Fibroblast of skin of back (primary cell): ENCODE measurements around the gene CASKIN1.

ENCODE experiments used
- DNase-seq: peaks from one replicate; pipeline ENCODE4 v3.0.0-alpha.2; 2013

CASKIN1 gene

DNA sequence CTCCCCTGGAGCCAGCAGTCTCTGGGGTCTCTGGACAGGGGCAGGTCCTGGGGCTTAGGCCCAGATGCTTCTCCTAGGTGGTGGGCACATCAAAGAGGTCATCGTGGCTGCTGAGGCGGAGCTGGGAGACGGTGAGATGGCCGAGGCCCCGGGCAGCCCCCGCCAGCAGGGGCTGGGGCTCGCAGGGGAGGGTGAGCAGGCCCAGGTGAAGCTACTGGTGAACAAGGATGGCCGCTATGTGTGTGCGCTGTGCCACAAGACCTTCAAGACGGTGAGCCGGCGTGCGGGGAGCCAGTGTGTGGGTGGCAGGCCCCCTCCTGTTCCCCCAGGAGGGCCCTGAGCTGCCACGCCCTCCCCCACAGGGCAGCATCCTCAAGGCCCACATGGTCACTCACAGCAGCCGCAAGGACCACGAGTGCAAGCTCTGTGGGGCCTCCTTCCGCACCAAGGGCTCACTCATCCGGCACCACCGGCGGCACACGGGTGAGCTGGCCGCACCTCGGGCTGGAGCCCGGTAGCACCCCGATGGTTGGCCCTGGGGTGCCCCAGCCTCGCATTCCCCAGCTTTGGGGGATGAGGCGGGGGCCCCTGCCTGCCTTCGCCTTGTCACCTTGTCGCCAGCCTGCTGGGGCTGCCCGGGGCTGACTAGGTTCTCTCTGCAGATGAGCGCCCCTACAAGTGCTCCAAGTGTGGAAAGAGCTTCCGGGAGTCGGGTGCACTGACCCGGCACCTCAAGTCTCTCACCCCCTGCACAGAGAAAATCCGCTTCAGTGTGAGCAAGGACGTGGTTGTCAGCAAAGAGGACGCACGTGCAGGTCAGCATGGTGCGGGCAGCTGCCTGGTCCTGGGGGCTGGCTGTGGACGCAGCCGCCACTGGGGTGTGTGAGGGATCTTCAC, 35.9 kb upstream of the CASKIN1 start:
- DNase-seq, result no peak

- DNase-seq, result no peak
These were observed 34.9 kb upstream of the CASKIN1 start for GRCh38 chr16:2231016-2231931.

- DNase-seq, result no peak
These were observed 34.0 kb upstream of the CASKIN1 start for GRCh38 chr16:2230376-2230775.

DNA sequence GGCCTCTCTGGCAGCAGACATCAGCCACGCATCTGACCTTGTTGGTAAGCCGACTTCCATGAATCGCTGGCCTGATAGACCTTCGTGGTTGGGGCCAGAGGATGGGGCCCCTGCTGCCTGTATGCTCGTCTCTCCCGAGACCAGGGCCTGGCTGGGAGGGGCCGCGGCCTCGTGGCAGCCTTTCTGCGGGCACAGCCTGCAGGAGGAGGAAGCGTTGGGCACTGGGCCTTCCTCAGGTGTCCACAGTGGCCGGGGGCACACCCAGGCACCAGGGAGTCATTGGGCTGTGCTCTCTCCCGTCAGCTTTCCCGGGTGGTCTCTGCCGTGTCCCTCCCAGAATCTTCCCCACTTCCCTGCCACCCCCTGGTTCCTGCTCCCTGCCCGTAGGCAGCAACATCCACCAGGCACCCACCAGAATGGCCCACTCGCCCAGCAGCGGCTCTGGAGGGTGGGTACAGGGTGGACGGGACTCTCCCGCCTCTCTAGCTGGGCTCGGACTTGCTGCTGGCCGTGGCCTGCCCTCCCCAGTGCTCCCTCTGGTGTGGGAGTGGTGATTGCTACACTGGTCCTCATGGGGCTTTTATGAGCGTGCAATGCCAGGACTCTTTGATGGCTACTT, 33.3 kb upstream of the CASKIN1 start:
- DNase-seq, result no peak

DNA sequence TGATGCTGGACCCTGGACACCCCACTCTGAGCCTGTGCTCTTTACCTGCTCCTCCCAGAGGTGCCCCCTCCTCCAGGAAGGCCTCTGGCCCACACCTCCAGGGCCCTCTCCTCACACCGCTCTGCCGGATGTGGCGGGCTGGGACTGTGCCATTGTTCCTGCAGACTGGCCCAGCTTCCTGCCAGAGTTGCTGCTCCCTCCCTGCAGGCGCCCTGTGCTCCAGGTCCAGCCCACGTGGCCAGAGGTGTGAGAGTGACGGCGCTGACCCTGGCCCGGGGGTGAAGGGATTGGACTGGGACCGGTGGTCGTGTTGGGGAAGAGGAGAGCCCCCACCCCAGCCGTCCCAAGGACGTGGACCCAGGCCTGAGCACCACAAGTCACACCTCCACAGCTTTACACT, 32.7 kb upstream of the CASKIN1 start:
- no peak for DNase-seq

- DNase-seq, result no peak
These were observed 31.9 kb upstream of the CASKIN1 start for GRCh38 chr16:2228161-2228824.

GRCh38 chr16:2226918-2227317, 30.5 kb upstream of the CASKIN1 start:
- no peak for DNase-seq

- no peak for DNase-seq
These were observed 29.9 kb upstream of the CASKIN1 start for GRCh38 chr16:2226245-2226793.

DNA sequence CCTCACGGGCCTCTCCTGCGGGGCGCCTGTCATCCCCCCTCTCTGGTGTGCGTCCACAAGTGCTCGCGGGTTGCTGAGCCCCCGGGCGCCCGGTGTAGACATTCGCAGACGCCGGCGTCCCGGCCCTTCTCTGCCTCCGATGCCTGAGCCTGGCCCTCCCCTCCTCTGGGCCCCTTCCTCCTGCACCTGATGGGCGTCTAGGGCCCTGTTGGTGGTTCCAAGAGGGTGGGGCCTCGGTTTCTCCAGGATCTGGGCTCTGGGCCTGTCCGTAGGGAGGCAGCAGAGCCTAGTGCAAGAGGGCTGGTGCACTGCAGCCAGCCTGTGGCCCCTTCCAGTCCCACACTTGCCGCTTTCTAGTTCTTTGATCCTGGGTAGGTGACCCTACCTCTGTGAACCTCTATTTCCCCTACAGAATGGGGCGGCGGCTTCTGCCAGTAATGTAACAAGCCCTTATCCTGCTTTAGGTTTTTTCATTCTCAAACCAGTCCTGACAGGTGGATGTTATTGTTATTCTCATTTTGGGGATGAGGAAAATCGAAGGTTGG, 27.6 kb upstream of the CASKIN1 start:
- DNase-seq, result peak; percentile 46

DNA sequence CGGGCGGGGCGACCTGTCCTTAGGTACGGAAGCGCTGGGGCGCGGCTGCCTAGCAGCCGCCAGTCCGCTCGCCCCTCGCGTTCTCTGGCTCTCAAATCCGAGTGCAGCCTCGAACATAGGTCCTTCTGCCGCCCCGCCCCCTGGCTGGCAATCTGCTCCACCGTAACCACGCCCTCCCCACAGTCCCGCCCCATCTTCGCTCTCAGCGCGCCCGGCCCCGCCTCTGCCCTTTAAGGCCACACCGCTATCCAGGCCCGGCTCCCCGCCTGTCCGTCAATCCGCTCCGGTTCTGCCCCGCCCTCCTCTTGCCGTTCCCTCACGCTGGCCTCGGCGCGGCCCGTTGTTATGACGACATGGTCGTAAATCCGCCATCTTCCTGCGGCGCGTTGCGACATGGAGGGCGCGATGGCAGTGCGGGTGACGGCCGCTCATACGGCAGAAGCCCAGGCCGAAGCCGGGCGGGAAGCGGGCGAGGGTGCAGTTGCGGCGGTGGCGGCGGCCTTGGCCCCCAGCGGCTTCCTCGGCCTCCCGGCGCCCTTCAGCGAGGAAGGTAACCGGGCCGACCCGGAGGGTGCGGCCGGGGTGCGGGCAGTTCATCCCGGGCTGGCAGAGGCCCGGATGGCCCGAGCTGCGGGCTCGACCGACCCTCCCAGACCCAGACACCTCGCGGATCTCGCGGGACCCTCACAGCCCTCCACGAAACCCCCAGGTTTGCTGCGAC, 27.0 kb upstream of the CASKIN1 start, which contains the start of gene E4F1:
Gene E4F1 (plus strand): TSS at position 371 of the 721 bp plus-strand sequence. CDS start 23 bp downstream, at position 394.
- DNase-seq, result peak; percentile 100

DNA sequence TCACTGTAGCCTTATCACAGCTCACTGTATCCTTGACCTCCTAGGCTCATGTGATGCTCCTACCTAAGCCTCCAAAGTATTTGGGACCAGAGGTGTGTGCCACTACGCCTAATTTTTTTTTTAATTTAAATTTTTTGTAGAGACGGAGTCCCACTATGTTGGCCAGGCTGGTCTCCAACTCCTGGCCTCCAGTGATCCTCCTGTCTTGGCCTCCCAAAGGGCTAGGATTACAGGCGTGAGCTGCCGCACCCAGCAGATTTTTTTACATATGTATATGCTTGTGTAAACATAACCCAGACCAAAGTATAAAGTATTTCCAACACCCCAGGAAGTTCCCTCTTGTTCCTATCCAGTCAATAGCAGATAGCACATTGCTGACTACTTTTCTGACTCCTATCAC, 19.9 kb upstream of the CASKIN1 start:
- DNase-seq, result no peak

GRCh38 chr16:2214719-2214968, 18.2 kb upstream of the CASKIN1 start, which contains the start of gene PGP:
Gene PGP (minus strand): TSS chr16:2214840. CDS start chr16:2214777, 63 bp downstream.
- no peak for DNase-seq

GRCh38 chr16:2213817-2214718, 17.7 kb upstream of the CASKIN1 start:
- DNase-seq, result no peak

- no peak for DNase-seq
These were observed 16.2 kb upstream of the CASKIN1 start for GRCh38 chr16:2212362-2213324.

DNA sequence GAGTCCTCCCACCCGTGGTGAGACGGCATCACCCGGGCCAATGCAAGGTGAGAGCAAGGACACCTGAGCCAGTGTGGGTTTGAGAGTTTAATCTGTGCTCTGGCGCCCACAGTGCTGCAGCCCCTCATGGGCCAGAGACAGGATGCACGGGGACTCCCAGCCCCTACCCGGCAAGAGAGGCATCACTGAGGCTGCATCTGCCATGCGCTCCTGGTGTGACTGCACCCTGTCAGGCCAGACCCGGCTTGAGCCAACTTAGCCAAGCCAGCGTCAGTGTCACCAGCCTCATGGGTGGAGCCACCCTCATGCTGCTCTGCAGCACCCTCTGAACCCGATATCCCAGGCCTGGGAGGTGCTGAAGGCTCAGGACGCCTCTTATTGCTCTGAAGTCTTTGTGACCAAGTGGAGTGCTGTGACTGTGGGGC, 15.5 kb upstream of the CASKIN1 start:
- DNase-seq, result no peak

- DNase-seq, result no peak
These were observed 14.3 kb upstream of the CASKIN1 start, which contains the start of gene BRICD5 for GRCh38 chr16:2210386-2211365. Gene BRICD5 (minus strand): TSS chr16:2210863. CDS start chr16:2210833, 30 bp downstream.

GRCh38 chr16:2210009-2210332, 13.6 kb upstream of the CASKIN1 start:
- DNase-seq, result no peak
